Measurements from ENCODE around the gene GNA14. TPM values are rescaled to one million over a fixed set of nuclear protein-coding genes. Genes with fewer than 3 reads are reported as not detected.

Gene GNA14
- total RNA-seq, 2 experiments from 2014 or later = not detected

GRCh38 chr9:77523891-77524290 lies 124.2 kb downstream of the GNA14 start:
- H3K36me3 Mint-ChIP-seq = no peaks in the 10 kb centered on the region
- no peak overlapping the region for H3K4me3 Mint-ChIP-seq
- H3K9me3 Mint-ChIP-seq (ENCODE audit: low read depth) = no peaks in the 10 kb centered on the region
- H3K4me1 Mint-ChIP-seq = no peaks in the 10 kb centered on the region
- CTCF ChIA-PET = no interaction called here
- H3K27ac Mint-ChIP-seq = no peak overlapping the region
- no peaks in the 10 kb centered on the region for H3K27me3 Mint-ChIP-seq
- ATAC-seq (no peak), DNase-seq (no peak)

GRCh38 chr9:77521091-77521490 lies 127.0 kb downstream of the GNA14 start:
- CTCF ChIA-PET = interaction anchor here (0.5 kb wide), 1 partner anchor 354 kb away, joined by 4 read pairs; no protein-coding TSS in a partner anchor
- DNase-seq (no peak), ATAC-seq (no peak)
- H3K36me3 Mint-ChIP-seq = no peaks in the 10 kb centered on the region
- no peak overlapping the region for H3K4me3 Mint-ChIP-seq
- no peaks in the 10 kb centered on the region for H3K27me3 Mint-ChIP-seq
- no peaks in the 10 kb centered on the region for H3K4me1 Mint-ChIP-seq
- no peak overlapping the region for H3K27ac Mint-ChIP-seq
- no peaks in the 10 kb centered on the region for H3K9me3 Mint-ChIP-seq (ENCODE audit: low read depth)

- no peak for DNase-seq
- H3K9me3 Mint-ChIP-seq (ENCODE audit: low read depth) = no peaks in the 10 kb centered on the region
- no peaks in the 10 kb centered on the region for H3K27me3 Mint-ChIP-seq
- H3K4me1 Mint-ChIP-seq = peaks cover 8% of the 10 kb centered on the region
- CTCF ChIA-PET = no interaction called here
- H3K27ac Mint-ChIP-seq = no peak overlapping the region
- ATAC-seq = no peak
- H3K4me3 Mint-ChIP-seq = no peak overlapping the region
- H3K36me3 Mint-ChIP-seq = no peaks in the 10 kb centered on the region
These were observed 129.4 kb downstream of the GNA14 start for GRCh38 chr9:77518688-77519087.

- Mint-ChIP-seq H3K4me1 (peaks cover 8% of the 10 kb centered on the region), H3K36me3 (no peaks in the 10 kb centered on the region), H3K27ac (no peak overlapping the region), H3K4me3 (no peak overlapping the region), H3K27me3 (no peaks in the 10 kb centered on the region), H3K9me3 (ENCODE audit: low read depth) (no peaks in the 10 kb centered on the region)
- ATAC-seq = no peak
- CTCF ChIA-PET = no interaction called here
- no peak for DNase-seq
These were observed 131.3 kb downstream of the GNA14 start for GRCh38 chr9:77516781-77517180.

GRCh38 chr9:77514886-77515711 lies 133.0 kb downstream of the GNA14 start:
- ATAC-seq (no peak), DNase-seq (no peak)
- Mint-ChIP-seq H3K4me3 (no peak overlapping the region), H3K36me3 (no peaks in the 10 kb centered on the region), H3K9me3 (ENCODE audit: low read depth) (no peaks in the 10 kb centered on the region), H3K27me3 (no peaks in the 10 kb centered on the region), H3K4me1 (peaks cover 8% of the 10 kb centered on the region), H3K27ac (no peak overlapping the region)
- CTCF ChIA-PET = no interaction called here

- CTCF ChIA-PET = interaction anchor here (1.7 kb wide), 1 partner anchor 80 kb away, joined by 4 read pairs; no protein-coding TSS in a partner anchor
These were observed 134.7 kb downstream of the GNA14 start for GRCh38 chr9:77513457-77513856.

GRCh38 chr9:77512876-77513275 lies 135.2 kb downstream of the GNA14 start:
- CTCF ChIA-PET = interaction anchor here (1.7 kb wide), 1 partner anchor 80 kb away, joined by 4 read pairs; no protein-coding TSS in a partner anchor
- Mint-ChIP-seq H3K9me3 (ENCODE audit: low read depth) (no peaks in the 10 kb centered on the region), H3K27me3 (peaks cover 3% of the 10 kb centered on the region), H3K4me3 (no peak overlapping the region), H3K36me3 (no peaks in the 10 kb centered on the region), H3K27ac (no peak overlapping the region), H3K4me1 (peaks cover 8% of the 10 kb centered on the region)
- no peak for ATAC-seq
- DNase-seq = no peak

More at GRCh38 chr9:77513457-77513856, 134.7 kb downstream of the GNA14 start:
- H3K9me3 Mint-ChIP-seq (ENCODE audit: low read depth) = no peaks in the 10 kb centered on the region
- H3K4me3 Mint-ChIP-seq = no peak overlapping the region
- DNase-seq (no peak), ATAC-seq (no peak)
- H3K27ac Mint-ChIP-seq = no peak overlapping the region
- no peaks in the 10 kb centered on the region for H3K27me3 Mint-ChIP-seq
- H3K36me3 Mint-ChIP-seq = no peaks in the 10 kb centered on the region
- H3K4me1 Mint-ChIP-seq = peaks cover 8% of the 10 kb centered on the region

GRCh38 chr9:77511525-77511924 lies 136.6 kb downstream of the GNA14 start:
- Mint-ChIP-seq H3K9me3 (ENCODE audit: low read depth) (no peaks in the 10 kb centered on the region), H3K4me3 (no peak overlapping the region), H3K27me3 (peaks cover 10% of the 10 kb centered on the region), H3K4me1 (peaks cover 8% of the 10 kb centered on the region), H3K36me3 (no peaks in the 10 kb centered on the region), H3K27ac (no peak overlapping the region)
- CTCF ChIA-PET = no interaction called here
- no peak for ATAC-seq
- DNase-seq = no peak

- Mint-ChIP-seq H3K4me1 (peaks cover 8% of the 10 kb centered on the region), H3K27ac (no peak overlapping the region), H3K9me3 (ENCODE audit: low read depth) (no peaks in the 10 kb centered on the region), H3K4me3 (no peak overlapping the region), H3K36me3 (no peaks in the 10 kb centered on the region), H3K27me3 (peaks cover 10% of the 10 kb centered on the region)
- ATAC-seq = no peak
- DNase-seq = no peak
- CTCF ChIA-PET = no interaction called here
These were observed 137.5 kb downstream of the GNA14 start for GRCh38 chr9:77510666-77511065.

- Mint-ChIP-seq H3K9me3 (ENCODE audit: low read depth) (no peaks in the 10 kb centered on the region), H3K4me1 (no peaks in the 10 kb centered on the region), H3K27me3 (peaks cover 13% of the 10 kb centered on the region), H3K4me3 (no peak overlapping the region), H3K27ac (no peak overlapping the region), H3K36me3 (no peaks in the 10 kb centered on the region)
- CTCF ChIA-PET = no interaction called here
- no peak for DNase-seq
- ATAC-seq = no peak
These were observed 139.7 kb downstream of the GNA14 start for GRCh38 chr9:77508396-77508795.

- CTCF ChIA-PET = no interaction called here
- no peak overlapping the region for H3K4me3 Mint-ChIP-seq
- ATAC-seq = no peak
- no peaks in the 10 kb centered on the region for H3K4me1 Mint-ChIP-seq
- no peak for DNase-seq
- no peak overlapping the region for H3K27ac Mint-ChIP-seq
- H3K27me3 Mint-ChIP-seq = peaks cover 13% of the 10 kb centered on the region
- no peaks in the 10 kb centered on the region for H3K36me3 Mint-ChIP-seq
- H3K9me3 Mint-ChIP-seq (ENCODE audit: low read depth) = no peaks in the 10 kb centered on the region
These were observed 140.7 kb downstream of the GNA14 start for GRCh38 chr9:77507212-77507961.

GRCh38 chr9:77505232-77505631 lies 142.9 kb downstream of the GNA14 start:
- Mint-ChIP-seq H3K27ac (no peak overlapping the region), H3K36me3 (no peaks in the 10 kb centered on the region), H3K9me3 (ENCODE audit: low read depth) (no peaks in the 10 kb centered on the region), H3K27me3 (peaks cover 13% of the 10 kb centered on the region), H3K4me1 (no peaks in the 10 kb centered on the region), H3K4me3 (no peak overlapping the region)
- ATAC-seq (no peak), DNase-seq (no peak)
- CTCF ChIA-PET = no interaction called here

- H3K4me1 Mint-ChIP-seq = no peaks in the 10 kb centered on the region
- peaks cover 10% of the 10 kb centered on the region for H3K27me3 Mint-ChIP-seq
- no peaks in the 10 kb centered on the region for H3K9me3 Mint-ChIP-seq (ENCODE audit: low read depth)
- H3K36me3 Mint-ChIP-seq = no peaks in the 10 kb centered on the region
- CTCF ChIA-PET = no interaction called here
- no peak overlapping the region for H3K27ac Mint-ChIP-seq
- no peak overlapping the region for H3K4me3 Mint-ChIP-seq
- no peak for ATAC-seq
- no peak for DNase-seq
These were observed 145.6 kb downstream of the GNA14 start for GRCh38 chr9:77502568-77502967.

GRCh38 chr9:77498891-77499290 lies 149.2 kb downstream of the GNA14 start:
- Mint-ChIP-seq H3K4me3 (no peak overlapping the region), H3K27me3 (peaks cover 23% of the 10 kb centered on the region), H3K4me1 (no peaks in the 10 kb centered on the region), H3K27ac (no peak overlapping the region), H3K9me3 (ENCODE audit: low read depth) (no peaks in the 10 kb centered on the region), H3K36me3 (no peaks in the 10 kb centered on the region)
- CTCF ChIA-PET = no interaction called here
- ATAC-seq = no peak
- DNase-seq = no peak

All from activated CD8-positive, alpha-beta memory T cell treated with anti-CD3 and anti-CD28 coated beads, Interleukin-2, amount 10 ng/mL, durations not matched to agents 7 days and 5 days (primary cell).